ENCODE measurements around the gene POMP. TPM values are rescaled to one million over a fixed set of nuclear protein-coding genes. Genes with fewer than 3 reads are reported as not detected.

Gene POMP
- total RNA-seq, 1 experiment from 2014 or later: 92.2 TPM

GRCh38 chr13:28717170-28717569 is 58.2 kb downstream of the POMP start:
- no peaks in the 10 kb centered on the region for H3K36me3 Mint-ChIP-seq
- H3K27ac Mint-ChIP-seq: no peak overlapping the region
- POLR2A ChIA-PET: no interaction called here
- no peak for ATAC-seq
- CTCF ChIA-PET: interaction anchor here (0.7 to 3.6 kb wide), 2 partner anchors 10 to 79 kb away, joined by 4 to 16 read pairs; no protein-coding TSS in a partner anchor
- peaks cover 39% of the 10 kb centered on the region for H3K27me3 Mint-ChIP-seq (ENCODE audit: low read depth)
- H3K9me3 Mint-ChIP-seq: no peaks in the 10 kb centered on the region
- TF ChIP-seq ZNF416 (CRISPR knock-in tag; IDR thresholded peaks at IDR 0.05) (no peak), RORB (CRISPR knock-in tag; IDR thresholded peaks at IDR 0.05) (no peak), TP53 (CRISPR knock-in tag; IDR thresholded peaks at IDR 0.05) (no peak), ZNF423 (CRISPR knock-in tag; IDR thresholded peaks at IDR 0.05) (no peak), SMAD4 (CRISPR knock-in tag; IDR thresholded peaks at IDR 0.05) (no peak), ELF4 (CRISPR knock-in tag; IDR thresholded peaks at IDR 0.05; ENCODE audit: low read depth) (no peak), MXD4 (CRISPR knock-in tag; IDR thresholded peaks at IDR 0.05; ENCODE audit: borderline replicate concordance) (no peak), CDX4 (CRISPR knock-in tag; IDR thresholded peaks at IDR 0.05; ENCODE audit: borderline replicate concordance) (no peak), SOX15 (CRISPR knock-in tag; IDR thresholded peaks at IDR 0.05) (no peak), STAT6 (CRISPR knock-in tag; conservative IDR thresholded peaks at IDR 0.05; ENCODE audit: low read depth) (no peak), USF2 (CRISPR knock-in tag; IDR thresholded peaks at IDR 0.05) (no peak), TEAD1 (CRISPR knock-in tag; IDR thresholded peaks at IDR 0.05) (no peak), ZNF263 (CRISPR knock-in tag; IDR thresholded peaks at IDR 0.05; ENCODE audit: low read depth) (no peak)
- TF ChIP-seq, protein P1, sequence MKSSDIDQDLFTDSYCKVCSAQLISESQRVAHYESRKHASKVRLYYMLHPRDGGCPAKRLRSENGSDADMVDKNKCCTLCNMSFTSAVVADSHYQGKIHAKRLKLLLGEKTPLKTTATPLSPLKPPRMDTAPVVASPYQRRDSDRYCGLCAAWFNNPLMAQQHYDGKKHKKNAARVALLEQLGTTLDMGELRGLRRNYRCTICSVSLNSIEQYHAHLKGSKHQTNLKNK (CRISPR knock-in tag; IDR thresholded peaks at IDR 0.05): no peak
- TF ChIP-seq, protein P2, sequence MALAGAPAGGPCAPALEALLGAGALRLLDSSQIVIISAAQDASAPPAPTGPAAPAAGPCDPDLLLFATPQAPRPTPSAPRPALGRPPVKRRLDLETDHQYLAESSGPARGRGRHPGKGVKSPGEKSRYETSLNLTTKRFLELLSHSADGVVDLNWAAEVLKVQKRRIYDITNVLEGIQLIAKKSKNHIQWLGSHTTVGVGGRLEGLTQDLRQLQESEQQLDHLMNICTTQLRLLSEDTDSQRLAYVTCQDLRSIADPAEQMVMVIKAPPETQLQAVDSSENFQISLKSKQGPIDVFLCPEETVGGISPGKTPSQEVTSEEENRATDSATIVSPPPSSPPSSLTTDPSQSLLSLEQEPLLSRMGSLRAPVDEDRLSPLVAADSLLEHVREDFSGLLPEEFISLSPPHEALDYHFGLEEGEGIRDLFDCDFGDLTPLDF (CRISPR knock-in tag; IDR thresholded peaks at IDR 0.05): no peak
- peak overlapping the region; percentile 98; the same call in 1 of the 2 replicates for H3K4me3 Mint-ChIP-seq
- no peak for DNase-seq (ENCODE audit: low spot score)
- H3K4me1 Mint-ChIP-seq: peaks cover 11% of the 10 kb centered on the region

DNA sequence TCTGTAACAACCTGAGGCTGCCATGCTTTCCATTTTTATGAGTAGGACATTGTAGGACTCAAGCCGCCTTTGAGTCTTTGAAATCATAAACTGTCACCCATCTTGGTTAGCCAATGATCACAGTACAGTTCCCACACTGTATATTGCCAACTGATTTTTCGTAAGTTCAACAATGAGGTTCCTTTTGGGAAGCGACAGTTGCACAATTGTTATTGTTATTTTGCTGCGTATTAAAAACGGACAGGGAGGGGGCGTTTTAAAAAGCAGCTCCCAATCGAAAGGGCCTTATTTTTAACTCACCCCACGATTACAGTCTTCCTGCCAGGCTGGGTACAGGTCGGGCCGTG is 59.2 kb downstream of the POMP start:
- ChIA-PET POLR2A (interaction anchor here (0.6 kb wide), 1 partner anchor 733 kb away, joined by 4 read pairs; no protein-coding TSS in a partner anchor), CTCF (interaction anchor here (0.6 to 3.6 kb wide), 3 partner anchors 78 to 301 kb away, joined by 3 to 16 read pairs (median 3); no protein-coding TSS in a partner anchor)
- DNase-seq (ENCODE audit: low spot score): no peak
- Mint-ChIP-seq H3K27ac (no peak overlapping the region), H3K36me3 (no peaks in the 10 kb centered on the region), H3K4me1 (peaks cover 11% of the 10 kb centered on the region), H3K9me3 (no peaks in the 10 kb centered on the region), H3K27me3 (ENCODE audit: low read depth) (peaks cover 39% of the 10 kb centered on the region), H3K4me3 (peak overlapping the region; percentile 98)
- ATAC-seq: no peak
- no peak for TF ChIP-seq NFATC4 (CRISPR knock-in tag; IDR thresholded peaks at IDR 0.05)
- TF ChIP-seq SMAD4 (CRISPR knock-in tag; IDR thresholded peaks at IDR 0.05): no peak
- TF ChIP-seq, protein P3, sequence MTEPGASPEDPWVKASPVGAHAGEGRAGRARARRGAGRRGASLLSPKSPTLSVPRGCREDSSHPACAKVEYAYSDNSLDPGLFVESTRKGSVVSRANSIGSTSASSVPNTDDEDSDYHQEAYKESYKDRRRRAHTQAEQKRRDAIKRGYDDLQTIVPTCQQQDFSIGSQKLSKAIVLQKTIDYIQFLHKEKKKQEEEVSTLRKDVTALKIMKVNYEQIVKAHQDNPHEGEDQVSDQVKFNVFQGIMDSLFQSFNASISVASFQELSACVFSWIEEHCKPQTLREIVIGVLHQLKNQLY (CRISPR knock-in tag; IDR thresholded peaks at IDR 0.05): no peak
- no peak for TF ChIP-seq ZNF532 (CRISPR knock-in tag; IDR thresholded peaks at IDR 0.05; ENCODE audit: borderline replicate concordance)
- TF ChIP-seq ZNF263 (CRISPR knock-in tag; IDR thresholded peaks at IDR 0.05; ENCODE audit: low read depth): no peak
- no peak for TF ChIP-seq JAZF1 (CRISPR knock-in tag; IDR thresholded peaks at IDR 0.05)
- TF ChIP-seq CREM (CRISPR knock-in tag; IDR thresholded peaks at IDR 0.05): no peak
- TF ChIP-seq NFYB (CRISPR knock-in tag; conservative IDR thresholded peaks at IDR 0.05; ENCODE audit: low read depth): no peak
- no peak for TF ChIP-seq CTCF (IDR thresholded peaks at IDR 0.05)
